GM23338 (cell line): ENCODE data around the gene ZP3. TPM values are rescaled to one million over a fixed set of nuclear protein-coding genes. Genes with fewer than 3 reads are reported as not detected.

Source experiments
- ATAC-seq: fragments of 200-7000 bp; cut with Tn5 transposase; 3 replicates; pipeline ENCODE4 v1.9.1; 2020
- DNase-seq: peaks from one replicate; pipeline ENCODE4 v3.0.0-alpha.2; 2015; ENCODE audit warnings: low spot score
- H2AFZ ChIP-seq: fragments of 200-600 bp; sonication (generic); 2 replicates; pipeline ENCODE4 v1.8.0; 2016; ENCODE audit warnings: antibody characterized with exemption, mild to moderate bottlenecking, moderate library complexity
- H3F3A ChIP-seq: fragments of 200-600 bp; sonication (generic); replicated peaks from 2 replicates; pipeline ENCODE4 v1.8.0; 2017; ENCODE audit warnings: antibody characterized with exemption, mixed run types, low read depth
- H3K27ac ChIP-seq: fragments of 200-600 bp; sonication (generic); 2 replicates; pipeline ENCODE4 v1.6.1; 2016; ENCODE audit warnings: low read depth
- H3K27me3 ChIP-seq: fragments of 200-600 bp; sonication (generic); 2 replicates; pipeline ENCODE4 v1.8.0; 2016; ENCODE audit warnings: mild to moderate bottlenecking, mixed run types, moderate library complexity; ENCODE audit not compliant: insufficient read depth
- H3K36me3 ChIP-seq: fragments of 200-600 bp; sonication (generic); 2 replicates; pipeline ENCODE4 v1.8.0; 2016; ENCODE audit warnings: mild to moderate bottlenecking; ENCODE audit not compliant: insufficient read depth
- H3K4me1 ChIP-seq: fragments of 200-600 bp; sonication (generic); 2 replicates; pipeline ENCODE4 v1.8.0; 2016; ENCODE audit warnings: mild to moderate bottlenecking, moderate library complexity; ENCODE audit not compliant: insufficient read depth
- H3K4me2 ChIP-seq: fragments of 200-600 bp; sonication (generic); 2 replicates; pipeline ENCODE4 v1.7.1; 2017; ENCODE audit warnings: mixed run types
- H3K4me3 ChIP-seq: fragments of 200-600 bp; sonication (generic); 2 replicates; pipeline ENCODE4 v1.6.1; 2016; ENCODE audit warnings: mixed run types
- H3K79me2 ChIP-seq: fragments of 200-600 bp; sonication (generic); replicated peaks from 2 replicates; pipeline ENCODE4 v1.8.0; 2017; ENCODE audit warnings: mild to moderate bottlenecking; ENCODE audit not compliant: insufficient read depth
- H3K9me2 ChIP-seq: fragments of 200-600 bp; sonication (generic); 2 replicates; pipeline ENCODE4 v1.8.0; 2017; ENCODE audit not compliant: insufficient read depth
- H4K20me1 ChIP-seq: fragments of 200-600 bp; sonication (generic); replicated peaks from 2 replicates; pipeline ENCODE4 v1.8.0; 2017; ENCODE audit warnings: mild to moderate bottlenecking; ENCODE audit not compliant: insufficient read depth
- H3K27ac Mint-ChIP-seq: 2 replicates; pipeline ENCODE4 v1.8.0; 2020; ENCODE audit warnings: inconsistent platforms, mild to moderate bottlenecking, moderate library complexity, mixed read lengths
- H3K27me3 Mint-ChIP-seq: 3 replicates; pipeline ENCODE4 v1.8.0; 2022; ENCODE audit warnings: low read depth, mild to moderate bottlenecking, moderate library complexity, mixed read lengths, inconsistent platforms; ENCODE audit not compliant: insufficient read depth, poor library complexity
- H3K36me3 Mint-ChIP-seq: 3 replicates; pipeline ENCODE4 v1.8.0; 2021; ENCODE audit warnings: low read depth, mild to moderate bottlenecking, inconsistent platforms, moderate library complexity, mixed read lengths
- H3K4me1 Mint-ChIP-seq: 3 replicates; pipeline ENCODE4 v1.8.0; 2020; ENCODE audit warnings: mild to moderate bottlenecking, inconsistent platforms, mixed read lengths
- H3K4me3 Mint-ChIP-seq: 3 replicates; pipeline ENCODE4 v1.8.0; 2021; ENCODE audit warnings: moderate library complexity, mild to moderate bottlenecking, inconsistent platforms, mixed read lengths
- H3K9me3 Mint-ChIP-seq: 3 replicates; pipeline ENCODE4 v1.8.0; 2020; ENCODE audit warnings: moderate library complexity, mild to moderate bottlenecking, inconsistent platforms, mixed read lengths
- CREB1 ChIP-seq: fragments of 250-450 bp; sonication (Bioruptor Pico); IDR thresholded peaks from 2 replicates; pipeline ENCODE4 v1.5.0; 2020; ENCODE audit warnings: low read depth, mild to moderate bottlenecking, moderate library complexity
- CTCF ChIP-seq, 2 experiments: fragments of 200-600 bp in 1 of 2; sonication (generic) in 1 of 2; conservative IDR thresholded peaks; 2 replicates each; pipeline versions ENCODE4 v1.5.1 to v1.6.1; 2016 to 2017; ENCODE audit warnings: antibody characterized with exemption in 2 of 2, low read depth in 2 of 2, mild to moderate bottlenecking in 2 of 2, moderate library complexity in 1 of 2
- ETS1 ChIP-seq: IDR thresholded peaks from 2 replicates; pipeline ENCODE4 v1.6.1; 2016; ENCODE audit warnings: antibody characterized with exemption
- EZH2 ChIP-seq: fragments of 200-600 bp; sonication (generic); IDR thresholded peaks from one replicate; pipeline ENCODE4 v1.8.0; 2017; ENCODE audit warnings: antibody characterized with exemption, mild to moderate bottlenecking, low read depth; ENCODE audit not compliant: unreplicated experiment
- JUNB ChIP-seq: IDR thresholded peaks from one replicate; pipeline ENCODE4 v1.6.1; 2016; ENCODE audit warnings: antibody characterized with exemption; ENCODE audit not compliant: unreplicated experiment
- NANOG ChIP-seq: IDR thresholded peaks from 2 replicates; pipeline ENCODE4 v1.6.1; 2016; ENCODE audit warnings: antibody characterized with exemption, borderline replicate concordance
- POLR2AphosphoS5 ChIP-seq: IDR thresholded peaks from 2 replicates; pipeline ENCODE4 v1.6.1; 2016; ENCODE audit warnings: antibody characterized with exemption, low read depth
- STAT1 ChIP-seq: IDR thresholded peaks from one replicate; pipeline ENCODE4 v1.6.1; 2016; ENCODE audit warnings: antibody characterized with exemption; ENCODE audit not compliant: unreplicated experiment
- ZNF114 ChIP-seq: fragments of 250-450 bp; sonication (Bioruptor Pico); IDR thresholded peaks from 2 replicates; pipeline ENCODE4 v1.5.0; 2020; ENCODE audit warnings: mild to moderate bottlenecking, moderate library complexity
- polyA plus RNA-seq: library from polyadenylated mRNA; unstranded; fragments of >200 nt; fragmentation: Nextera tagmentation; extraction: Ambion mirVana; gene quantifications from 2 replicates; pipeline ENCODE4 v1.2.1, GENCODE V29; 2016
- total RNA-seq: library from RNA; depleted of rRNA; stranded (reverse); fragments of >200 nt; shearing (Covaris generic); gene quantifications from 2 replicates; pipeline ENCODE4 v1.2.3, GENCODE V29; 2014

ZP3 gene
- total and polyA plus RNA-seq, 2 experiments from 2014 or later = 5.1 to 9.6 TPM

GRCh38 chr7:76392531-76393115, 32.1 kb upstream of the ZP3 start:
- Histone ChIP-seq H3K9me2 (no peaks in the 10 kb centered on the region), H3K4me1 (peaks cover 29% of the 10 kb centered on the region), H2AFZ (peak overlapping the region; percentile 67), H3K27ac (peak overlapping the region; percentile 16; the same call in 1 of the 2 replicates), H3F3A (peaks cover 28% of the 10 kb centered on the region), H3K4me3 (peak overlapping the region; percentile 77), H3K36me3 (no peaks in the 10 kb centered on the region), H3K4me2 (peak overlapping the region; percentile 91), H3K27me3 (0 out of 2 replicates have a peak, but pooled peaks cover 2% of the 10 kb centered on the region), H4K20me1 (no peaks in the 10 kb centered on the region), H3K79me2 (no peaks in the 10 kb centered on the region)
- no peaks in the 10 kb centered on the region for H3K9me3 Mint-ChIP-seq
- no peaks in the 10 kb centered on the region for H3K36me3 Mint-ChIP-seq
- no peak for TF ChIP-seq JUNB
- TF ChIP-seq ZNF114 (CRISPR knock-in tag) = no peak
- TF ChIP-seq ETS1 = no peak
- no peak for TF ChIP-seq NANOG
- no peak for TF ChIP-seq POLR2AphosphoS5
- TF ChIP-seq CREB1 (CRISPR knock-in tag) = no peak
- no peak for TF ChIP-seq STAT1
- TF ChIP-seq EZH2 = no peak
- peak overlapping the region; percentile 85 for H3K27ac Mint-ChIP-seq
- no peak for ATAC-seq
- no peak for DNase-seq
- H3K4me3 Mint-ChIP-seq = peak overlapping the region; percentile 73
- H3K27me3 Mint-ChIP-seq = peaks cover 18% of the 10 kb centered on the region
- peaks cover 25% of the 10 kb centered on the region for H3K4me1 Mint-ChIP-seq

- peaks cover 35% of the 10 kb centered on the region for H3K4me1 ChIP-seq
- H4K20me1 ChIP-seq = no peaks in the 10 kb centered on the region
- H3K27me3 ChIP-seq = peaks cover 9% of the 10 kb centered on the region
- Mint-ChIP-seq H3K4me1 (peaks cover 29% of the 10 kb centered on the region), H3K36me3 (no peaks in the 10 kb centered on the region; the same call in 2 of the 3 replicates), H3K4me3 (peak overlapping the region; percentile 73), H3K9me3 (no peaks in the 10 kb centered on the region), H3K27ac (peak overlapping the region; percentile 85; the same call in 1 of the 2 replicates), H3K27me3 (peaks cover 22% of the 10 kb centered on the region)
- H3K4me3 ChIP-seq = peak overlapping the region; percentile 77
- H3K4me2 ChIP-seq = peak overlapping the region; percentile 91
- DNase-seq (peak; percentile 97), ATAC-seq (peak; percentile 66)
- peak overlapping the region; percentile 86 for H2AFZ ChIP-seq
- TF ChIP-seq NANOG (no peak), CTCF (conservative IDR thresholded peaks at IDR 0.05; ENCODE audit: low read depth in 2 of 2) (peak in 1 of 2 experiments; percentile 23; a peak in 1 of 4 replicates), POLR2AphosphoS5 (peak; percentile 86)
- no peaks in the 10 kb centered on the region for H3K79me2 ChIP-seq
- peaks cover 28% of the 10 kb centered on the region for H3F3A ChIP-seq
- H3K9me2 ChIP-seq = no peaks in the 10 kb centered on the region
- H3K36me3 ChIP-seq = no peaks in the 10 kb centered on the region
- H3K27ac ChIP-seq = no peak overlapping the region
Observed at GRCh38 chr7:76393116-76394031, 31.4 kb upstream of the ZP3 start.
